ENCODE data around the gene FSCN2.

Gene FSCN2

DNA sequence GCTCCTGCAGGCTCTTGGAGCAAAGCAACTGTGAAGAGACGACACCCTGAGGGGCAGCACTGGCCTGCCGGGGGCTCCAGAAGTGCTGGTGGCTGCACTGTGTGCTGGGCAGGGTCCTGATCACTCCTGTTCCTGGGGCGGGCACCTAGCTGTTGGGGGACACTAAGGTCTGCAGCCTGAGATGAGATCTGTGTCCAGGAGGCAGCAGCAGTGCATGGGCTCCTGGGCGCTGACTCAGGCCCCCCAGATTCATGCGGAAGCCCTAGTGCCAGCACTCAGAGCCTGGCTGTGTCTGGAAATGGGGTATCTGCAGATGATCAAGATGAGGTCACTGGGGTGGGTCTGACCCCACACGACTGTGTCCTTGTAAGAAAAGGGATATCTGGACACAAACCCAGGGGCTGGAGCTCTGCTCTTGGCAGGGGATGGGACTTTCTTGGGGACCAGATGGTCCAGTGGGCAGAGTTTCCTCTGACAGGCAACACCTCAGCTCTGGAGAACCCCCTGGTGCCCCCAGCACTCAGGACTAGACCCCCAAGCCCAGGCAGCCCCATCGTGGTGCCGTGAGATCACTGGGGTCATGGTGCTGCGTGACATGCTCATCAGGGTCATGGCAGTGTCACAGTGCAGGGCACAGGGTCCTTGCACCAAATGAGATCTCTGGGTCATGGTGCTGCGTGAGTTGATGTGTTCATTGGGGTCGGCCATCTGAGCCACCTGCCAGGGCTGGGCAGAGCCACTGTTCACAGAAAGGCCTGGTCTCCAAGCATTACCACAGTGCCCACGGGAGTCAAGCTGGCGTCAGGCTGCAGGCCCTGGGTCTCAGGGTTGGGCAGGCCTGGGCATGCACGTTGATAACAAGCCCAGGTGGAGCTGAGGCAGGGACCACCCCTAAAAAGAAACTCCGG is 14.5 kb downstream of the FSCN2 start:
- no peak for DNase-seq (ENCODE audit: extremely low read depth, low read depth)
- TF ChIP-seq, protein P1, sequence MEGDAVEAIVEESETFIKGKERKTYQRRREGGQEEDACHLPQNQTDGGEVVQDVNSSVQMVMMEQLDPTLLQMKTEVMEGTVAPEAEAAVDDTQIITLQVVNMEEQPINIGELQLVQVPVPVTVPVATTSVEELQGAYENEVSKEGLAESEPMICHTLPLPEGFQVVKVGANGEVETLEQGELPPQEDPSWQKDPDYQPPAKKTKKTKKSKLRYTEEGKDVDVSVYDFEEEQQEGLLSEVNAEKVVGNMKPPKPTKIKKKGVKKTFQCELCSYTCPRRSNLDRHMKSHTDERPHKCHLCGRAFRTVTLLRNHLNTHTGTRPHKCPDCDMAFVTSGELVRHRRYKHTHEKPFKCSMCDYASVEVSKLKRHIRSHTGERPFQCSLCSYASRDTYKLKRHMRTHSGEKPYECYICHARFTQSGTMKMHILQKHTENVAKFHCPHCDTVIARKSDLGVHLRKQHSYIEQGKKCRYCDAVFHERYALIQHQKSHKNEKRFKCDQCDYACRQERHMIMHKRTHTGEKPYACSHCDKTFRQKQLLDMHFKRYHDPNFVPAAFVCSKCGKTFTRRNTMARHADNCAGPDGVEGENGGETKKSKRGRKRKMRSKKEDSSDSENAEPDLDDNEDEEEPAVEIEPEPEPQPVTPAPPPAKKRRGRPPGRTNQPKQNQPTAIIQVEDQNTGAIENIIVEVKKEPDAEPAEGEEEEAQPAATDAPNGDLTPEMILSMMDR (IDR thresholded peaks at IDR 0.05; ENCODE audit: low read depth, low read length) = no peak

DNA sequence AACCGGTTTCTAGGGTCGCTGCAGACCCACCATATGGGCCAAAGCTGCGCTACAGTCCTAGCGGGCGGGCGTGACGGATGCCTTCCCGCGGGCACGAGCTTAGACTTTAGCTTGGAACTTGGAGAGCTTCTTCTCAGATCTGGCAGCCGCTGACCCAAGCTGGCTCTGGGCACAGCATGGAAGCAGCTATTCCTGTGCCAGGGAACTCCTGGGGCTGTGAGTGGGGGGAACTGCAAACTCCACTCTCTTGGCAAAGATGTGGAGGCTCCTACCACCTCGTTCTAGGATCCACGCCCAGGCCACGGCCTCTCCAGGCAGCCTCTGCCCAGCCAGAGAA is 15.1 kb downstream of the FSCN2 start:
- TF ChIP-seq, protein P1 (IDR thresholded peaks at IDR 0.05; ENCODE audit: low read depth, low read length) = no peak
- no peak for DNase-seq (ENCODE audit: extremely low read depth, low read depth)

DNA sequence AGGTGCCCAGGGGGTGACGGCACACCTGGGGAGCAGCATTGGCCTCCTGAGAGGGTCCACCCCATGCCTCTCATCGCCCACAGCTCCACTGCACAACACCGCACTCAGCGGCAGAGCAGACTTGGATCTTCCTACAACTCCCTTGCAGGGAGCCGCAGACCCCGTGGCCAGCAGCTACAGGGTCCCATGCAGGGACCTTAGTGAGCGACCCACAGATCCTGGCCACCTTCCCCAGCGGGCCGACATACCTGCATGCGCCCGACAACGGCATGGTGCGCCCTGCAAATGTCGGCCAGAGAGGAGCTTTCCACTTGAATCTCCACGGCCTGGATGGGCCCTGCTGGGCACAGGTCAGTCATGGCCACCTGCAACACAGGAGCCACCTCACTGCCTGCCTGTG is 15.6 kb downstream of the FSCN2 start:
- DNase-seq (ENCODE audit: extremely low read depth, low read depth) = no peak
- TF ChIP-seq, protein P1 (IDR thresholded peaks at IDR 0.05; ENCODE audit: low read depth, low read length) = no peak

- TF ChIP-seq, protein P1 (IDR thresholded peaks at IDR 0.05; ENCODE audit: low read depth, low read length) = no peak
- DNase-seq (ENCODE audit: extremely low read depth, low read depth) = no peak
Measured at GRCh38 chr17:81544281-81544974, 16.3 kb downstream of the FSCN2 start.

GRCh38 chr17:81545160-81545949 is 17.2 kb downstream of the FSCN2 start:
- TF ChIP-seq, protein P1 (IDR thresholded peaks at IDR 0.05; ENCODE audit: low read depth, low read length) = no peak

DNA sequence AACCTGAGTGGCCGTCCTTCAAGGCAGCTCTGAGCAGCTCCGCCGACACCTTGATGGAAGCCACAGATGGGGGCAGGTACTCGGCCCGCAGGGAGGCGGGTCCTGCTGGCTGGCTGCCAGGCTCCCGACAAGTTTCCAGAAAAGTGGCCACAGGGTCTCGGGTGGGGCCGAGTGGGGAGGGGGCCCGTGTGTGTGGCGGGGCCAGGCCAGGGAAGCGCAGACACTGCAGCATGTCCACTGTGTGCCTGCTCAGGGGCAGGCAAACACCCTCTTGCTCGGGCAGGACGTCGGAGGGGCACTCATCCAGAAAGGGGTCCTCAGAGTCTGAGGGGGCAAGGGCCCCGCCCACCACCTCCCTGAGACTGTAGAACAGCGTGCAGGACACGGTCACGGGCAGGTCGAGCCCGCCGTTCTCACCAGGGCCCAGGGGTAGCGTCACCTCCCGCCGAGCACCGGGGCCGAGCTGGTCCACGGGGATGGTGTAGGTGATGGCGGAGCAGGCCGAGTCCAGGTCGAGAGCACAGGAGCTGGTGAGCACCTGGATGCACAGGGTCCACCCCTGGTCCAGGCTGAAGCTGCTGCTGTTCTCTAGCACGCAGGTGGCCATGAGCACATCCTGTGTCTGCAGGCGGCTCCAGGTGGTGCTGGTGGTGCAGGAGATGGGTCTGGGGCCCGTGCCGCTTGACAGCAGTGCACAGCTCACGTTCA is 18.9 kb downstream of the FSCN2 start:
- no peak for DNase-seq (ENCODE audit: extremely low read depth, low read depth)

More at GRCh38 chr17:81545160-81545949, 17.2 kb downstream of the FSCN2 start:
- DNase-seq (ENCODE audit: extremely low read depth, low read depth) = no peak

More for the DNA sequence above, 18.9 kb downstream of the FSCN2 start:
- TF ChIP-seq, protein P1 (IDR thresholded peaks at IDR 0.05; ENCODE audit: low read depth, low read length) = no peak
